Kidney epithelial cell (primary cell): ENCODE measurements around the gene MYL10. TPM values are rescaled to one million over a fixed set of nuclear protein-coding genes. Genes with fewer than 3 reads are reported as not detected.

Source experiments
- DNase-seq: peaks from one replicate; pipeline ENCODE4 v3.0.0-alpha.2; 2010; ENCODE audit warnings: low read depth
- H3K27me3 ChIP-seq: 2 replicates; pipeline ENCODE4 v1.6.0; 2011; ENCODE audit warnings: low read length; ENCODE audit not compliant: control insufficient read depth, insufficient read depth
- H3K36me3 ChIP-seq: 2 replicates; pipeline ENCODE4 v1.5.1; 2011; ENCODE audit warnings: low read length; ENCODE audit not compliant: control insufficient read depth, insufficient read depth
- H3K4me3 ChIP-seq: 2 replicates; pipeline ENCODE4 v1.5.1; 2011; ENCODE audit warnings: low read depth, mild to moderate bottlenecking, control low read depth, low read length
- total RNA-seq: library from RNA; depleted of rRNA; stranded (reverse); fragments of >200 nt; gene quantifications from 2 replicates; pipeline ENCODE4 v1.2.3, GENCODE V29; 2015
- TF ChIP-seq, protein P1 (sequence below): IDR thresholded peaks from 2 replicates; pipeline ENCODE4 v1.5.1; 2011; ENCODE audit warnings: mild to moderate bottlenecking, moderate library complexity, low read length, control low read depth, inconsistent platforms; ENCODE audit not compliant: insufficient read depth, poor library complexity, severe bottlenecking

Gene MYL10
- total RNA-seq, 1 donor from 2014 or later: not detected

DNA sequence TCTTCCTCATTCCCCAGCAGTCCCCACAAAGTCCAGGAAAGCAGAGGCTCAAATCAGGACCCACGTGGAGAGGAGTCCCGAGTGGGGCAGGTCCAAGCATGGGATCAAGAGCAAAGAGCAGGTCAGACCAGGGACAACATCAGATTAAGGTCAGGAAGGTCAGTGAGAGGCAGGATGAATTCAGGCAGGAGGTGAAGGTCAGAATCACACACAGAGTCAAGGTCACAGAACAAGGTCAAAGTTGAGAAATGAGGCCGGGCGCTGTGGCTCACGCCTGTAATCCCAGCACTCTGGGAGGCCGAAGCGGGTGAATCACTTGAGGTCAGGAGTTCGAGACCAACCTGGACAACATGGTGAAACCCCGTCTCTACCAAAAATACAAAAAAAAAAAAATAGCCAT lies 2.3 kb downstream of the MYL10 start:
- no peak for DNase-seq
- TF ChIP-seq, protein P1, sequence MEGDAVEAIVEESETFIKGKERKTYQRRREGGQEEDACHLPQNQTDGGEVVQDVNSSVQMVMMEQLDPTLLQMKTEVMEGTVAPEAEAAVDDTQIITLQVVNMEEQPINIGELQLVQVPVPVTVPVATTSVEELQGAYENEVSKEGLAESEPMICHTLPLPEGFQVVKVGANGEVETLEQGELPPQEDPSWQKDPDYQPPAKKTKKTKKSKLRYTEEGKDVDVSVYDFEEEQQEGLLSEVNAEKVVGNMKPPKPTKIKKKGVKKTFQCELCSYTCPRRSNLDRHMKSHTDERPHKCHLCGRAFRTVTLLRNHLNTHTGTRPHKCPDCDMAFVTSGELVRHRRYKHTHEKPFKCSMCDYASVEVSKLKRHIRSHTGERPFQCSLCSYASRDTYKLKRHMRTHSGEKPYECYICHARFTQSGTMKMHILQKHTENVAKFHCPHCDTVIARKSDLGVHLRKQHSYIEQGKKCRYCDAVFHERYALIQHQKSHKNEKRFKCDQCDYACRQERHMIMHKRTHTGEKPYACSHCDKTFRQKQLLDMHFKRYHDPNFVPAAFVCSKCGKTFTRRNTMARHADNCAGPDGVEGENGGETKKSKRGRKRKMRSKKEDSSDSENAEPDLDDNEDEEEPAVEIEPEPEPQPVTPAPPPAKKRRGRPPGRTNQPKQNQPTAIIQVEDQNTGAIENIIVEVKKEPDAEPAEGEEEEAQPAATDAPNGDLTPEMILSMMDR: no peak
- H3K36me3 ChIP-seq: no peaks in the 10 kb centered on the region
- H3K4me3 ChIP-seq: no peak overlapping the region
- peaks cover 6% of the 10 kb centered on the region for H3K27me3 ChIP-seq

DNA sequence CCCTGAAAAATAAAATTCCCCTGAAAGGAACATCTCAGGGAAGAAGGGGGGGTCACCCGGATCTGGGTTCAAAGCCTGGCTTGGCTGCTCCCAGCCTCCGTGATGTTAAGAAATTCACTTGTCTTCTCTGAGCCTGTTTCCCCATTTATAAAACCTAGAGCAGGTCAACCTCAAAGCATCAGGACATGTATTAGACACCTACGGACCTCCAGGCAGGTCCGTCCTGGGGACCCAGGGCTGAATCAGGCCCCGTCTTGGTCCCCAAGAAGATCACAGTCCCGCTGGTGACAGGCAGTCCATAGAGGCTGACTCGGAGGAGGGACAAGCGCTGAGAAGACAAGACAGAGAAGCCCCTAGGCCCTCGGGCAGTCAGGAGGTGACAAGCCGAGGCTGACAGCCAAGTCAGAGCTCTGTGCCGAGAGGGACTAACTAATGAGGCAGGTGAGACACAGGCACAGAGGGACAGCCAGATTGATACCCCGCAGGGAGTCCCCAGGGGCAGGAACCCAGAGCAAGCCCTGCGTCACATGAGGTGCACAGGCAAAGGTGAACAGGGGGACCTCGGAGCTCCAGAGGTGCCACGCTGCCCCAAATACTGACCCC lies 2.9 kb downstream of the MYL10 start:
- no peak for DNase-seq
- Histone ChIP-seq H3K4me3 (no peak overlapping the region), H3K27me3 (peaks cover 6% of the 10 kb centered on the region), H3K36me3 (no peaks in the 10 kb centered on the region)
- TF ChIP-seq, protein P1: no peak

DNA sequence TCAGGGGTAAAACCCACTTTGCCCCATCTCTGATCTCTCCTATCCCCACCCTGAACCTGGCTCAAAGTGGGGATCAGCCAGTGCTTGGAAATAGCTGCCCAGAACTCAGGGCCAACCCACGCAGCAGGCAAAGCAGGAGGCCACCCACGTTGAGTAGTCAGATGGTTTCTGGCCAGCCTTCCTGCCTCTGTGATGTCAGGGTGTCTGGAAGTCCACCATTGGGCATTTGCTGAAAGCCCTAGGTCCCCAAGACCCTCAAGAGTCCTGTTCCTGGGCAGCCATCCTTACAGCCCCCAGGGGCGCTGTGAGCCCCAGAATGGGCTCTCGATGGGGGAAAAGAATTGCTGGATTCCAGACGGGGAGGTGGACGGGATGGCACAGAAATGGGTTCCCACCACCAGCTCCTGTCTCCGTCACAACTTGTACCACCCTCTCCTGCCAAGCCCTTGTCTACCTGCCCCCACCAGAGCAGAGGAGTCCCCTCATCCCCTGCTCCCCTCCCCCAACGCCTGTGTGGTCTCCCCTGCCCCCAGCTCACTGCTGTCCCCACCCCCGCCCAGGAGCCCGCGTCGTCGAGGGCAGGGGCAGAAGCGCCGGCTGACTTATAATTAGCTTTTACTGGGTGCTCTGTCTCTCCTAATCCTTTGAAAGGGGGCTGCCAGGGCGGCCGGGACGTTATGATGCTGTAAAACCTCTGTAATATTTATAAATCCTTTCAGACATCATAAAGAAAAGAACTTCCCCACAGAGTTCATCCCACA lies 3.9 kb downstream of the MYL10 start:
- Histone ChIP-seq H3K36me3 (no peaks in the 10 kb centered on the region), H3K27me3 (peaks cover 6% of the 10 kb centered on the region), H3K4me3 (no peak overlapping the region)
- TF ChIP-seq, protein P1: peak; percentile 27
- DNase-seq: no peak

DNA sequence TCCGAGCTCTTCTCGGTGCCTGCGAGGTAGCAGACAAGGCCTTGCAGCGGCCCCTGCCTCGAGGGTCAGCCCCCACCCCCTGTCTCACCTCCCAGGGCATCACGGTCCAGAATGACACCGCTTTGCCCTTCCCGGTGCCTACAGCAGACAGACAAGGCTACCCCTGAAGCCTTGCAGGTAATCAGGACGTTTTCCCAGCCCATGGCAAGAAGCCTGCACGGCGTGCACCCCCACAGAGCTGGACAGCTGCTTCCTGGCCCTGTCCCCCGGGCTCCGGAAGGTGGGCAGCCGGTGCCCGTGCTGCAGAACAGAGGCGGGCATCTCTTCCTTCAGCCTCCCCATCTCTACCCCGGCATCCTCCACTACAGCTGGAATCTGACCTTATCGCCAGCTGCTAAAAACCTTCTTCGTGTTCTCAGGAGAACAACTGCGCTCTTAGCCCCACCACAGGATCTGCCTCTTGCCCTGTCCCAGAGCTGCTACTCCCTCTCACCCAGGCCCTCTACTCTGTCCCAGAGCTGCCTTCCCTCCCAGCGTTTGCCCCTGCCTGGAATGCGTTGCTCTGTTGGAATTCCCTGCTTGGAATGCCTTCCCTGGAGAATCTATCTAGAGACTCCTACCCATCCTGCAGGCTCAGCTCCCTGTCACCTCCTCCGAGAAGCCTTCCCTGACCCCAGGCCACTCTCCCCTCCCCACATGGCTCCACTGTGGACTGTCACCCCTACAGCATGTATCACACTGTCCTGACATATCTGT lies 4.7 kb downstream of the MYL10 start:
- Histone ChIP-seq H3K27me3 (peaks cover 6% of the 10 kb centered on the region), H3K36me3 (no peaks in the 10 kb centered on the region), H3K4me3 (no peak overlapping the region)
- DNase-seq: no peak
- TF ChIP-seq, protein P1: no peak

DNA sequence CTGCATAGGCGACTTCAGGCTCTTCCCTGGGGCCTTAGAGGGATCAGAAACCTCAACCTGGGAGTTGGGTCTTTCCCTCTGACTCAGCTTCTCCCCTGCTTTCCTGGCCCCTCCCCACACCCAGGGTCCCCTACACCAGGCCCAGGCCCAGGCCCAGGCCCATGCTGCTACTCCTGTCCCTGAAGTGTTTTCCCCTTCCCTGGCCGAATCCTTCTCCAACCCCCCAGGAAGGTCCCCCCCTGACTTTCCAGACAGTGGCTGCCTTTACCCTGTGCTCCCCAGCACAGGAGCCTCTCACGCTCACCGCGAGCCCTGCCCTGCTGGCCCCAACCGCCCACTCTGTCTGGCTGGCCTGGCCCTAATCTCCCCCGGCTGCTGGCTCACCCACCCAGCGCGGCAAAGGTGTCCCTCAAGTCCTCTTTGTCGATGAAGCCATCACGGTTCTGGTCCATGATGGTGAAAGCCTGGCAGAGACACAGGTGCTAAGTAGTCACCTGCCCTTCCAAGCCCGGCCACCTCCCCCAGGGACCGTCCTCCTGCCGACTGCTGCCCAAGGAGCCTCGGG lies 6.4 kb downstream of the MYL10 start:
- no peak overlapping the region for H3K4me3 ChIP-seq
- DNase-seq: no peak
- H3K36me3 ChIP-seq: no peaks in the 10 kb centered on the region
- H3K27me3 ChIP-seq: peaks cover 6% of the 10 kb centered on the region
- TF ChIP-seq, protein P1: no peak
